Activated CD8-positive, alpha-beta T cell treated with anti-CD3 and anti-CD28 coated beads for 36 hours (primary cell): ENCODE data around the gene SNRPB2. TPM values are rescaled to one million over a fixed set of nuclear protein-coding genes. Genes with fewer than 3 reads are reported as not detected.

ENCODE experiments used
- ATAC-seq: fragments of 200-7000 bp; cut with Tn5 transposase; one replicate; pipeline ENCODE4 v1.10.0; 2021; ENCODE audit warnings: mild to moderate bottlenecking, moderate library complexity
- CTCF ChIA-PET: fragments of 350-600 bp; sonication (Branson Sonifier 250); formaldehyde crosslinking; loops from one replicate; lab custom pipeline; 2021; ENCODE audit warnings: antibody characterized with exemption; lab: Charles Lee
- POLR2A ChIA-PET: fragments of 350-600 bp; sonication (Branson Sonifier 250); formaldehyde crosslinking; loops from one replicate; lab custom pipeline; 2021; ENCODE audit warnings: antibody characterized with exemption; lab: Charles Lee
- DNase-seq: peaks from one replicate; pipeline ENCODE4 v3.0.0-alpha.2; 2020
- H3K27ac Mint-ChIP-seq: one replicate; pipeline ENCODE4 v1.8.0; 2021; ENCODE audit warnings: mild to moderate bottlenecking, mixed read lengths
- H3K27me3 Mint-ChIP-seq: one replicate; pipeline ENCODE4 v1.8.0; 2021; ENCODE audit warnings: mixed read lengths
- H3K36me3 Mint-ChIP-seq: one replicate; pipeline ENCODE4 v1.8.0; 2021; ENCODE audit warnings: low read depth, mixed read lengths
- H3K4me1 Mint-ChIP-seq: one replicate; pipeline ENCODE4 v1.8.0; 2021; ENCODE audit warnings: low read depth, mixed read lengths
- H3K4me3 Mint-ChIP-seq: one replicate; pipeline ENCODE4 v1.8.0; 2021; ENCODE audit warnings: mild to moderate bottlenecking, moderate library complexity, mixed read lengths
- H3K9me3 Mint-ChIP-seq: one replicate; pipeline ENCODE4 v1.8.0; 2021; ENCODE audit warnings: mixed read lengths
- CTCF ChIP-seq: fragments of 200-600 bp; IDR thresholded peaks from one replicate; pipeline ENCODE4 v1.8.0; 2022; ENCODE audit warnings: antibody characterized with exemption, mild to moderate bottlenecking
- intact Hi-C: fragments of 100-400 bp; cut with micrococcal nuclease; formaldehyde crosslinking; loops from one replicate; pipeline ENCODE4 v1.10.0; 2022
- total RNA-seq, 2 experiments: library from RNA; stranded (reverse); gene quantifications; one replicate each; pipeline ENCODE4 v1.2.3, GENCODE V29; 2021

The SNRPB2 gene
- total RNA-seq, 2 experiments from 2014 or later: 105 to 108 TPM

GRCh38 chr20:16752082-16752481, 22.3 kb downstream of the SNRPB2 start:
- no peaks in the 10 kb centered on the region for H3K36me3 Mint-ChIP-seq
- peaks cover 2% of the 10 kb centered on the region for H3K4me1 Mint-ChIP-seq
- H3K9me3 Mint-ChIP-seq: no peaks in the 10 kb centered on the region
- no peak overlapping the region for H3K27ac Mint-ChIP-seq
- H3K27me3 Mint-ChIP-seq: peaks cover 10% of the 10 kb centered on the region
- no peak for TF ChIP-seq CTCF
- no peak overlapping the region for H3K4me3 Mint-ChIP-seq
- ATAC-seq (no peak), DNase-seq (no peak)
- intact Hi-C loops: no loop called here
- CTCF ChIA-PET: interaction anchor here (1.3 to 2.4 kb wide), 2 partner anchors 9 to 12 kb away, joined by 3 to 10 read pairs; no protein-coding TSS in a partner anchor
- POLR2A ChIA-PET: no interaction called here

GRCh38 chr20:16752901-16753300, 23.1 kb downstream of the SNRPB2 start:
- POLR2A ChIA-PET: no interaction called here

GRCh38 chr20:16758454-16759180, 28.8 kb downstream of the SNRPB2 start:
- intact Hi-C loops: no loop called here
- peaks cover 6% of the 10 kb centered on the region for H3K27me3 Mint-ChIP-seq
- no peak overlapping the region for H3K27ac Mint-ChIP-seq
- H3K4me3 Mint-ChIP-seq: no peak overlapping the region
- no peaks in the 10 kb centered on the region for H3K9me3 Mint-ChIP-seq
- no peaks in the 10 kb centered on the region for H3K36me3 Mint-ChIP-seq
- H3K4me1 Mint-ChIP-seq: no peaks in the 10 kb centered on the region
- DNase-seq (no peak), ATAC-seq (no peak)
- ChIA-PET POLR2A (no interaction called here), CTCF (interaction anchor here (0.7 kb wide), 1 partner anchor 8 kb away, joined by 3 read pairs; no protein-coding TSS in a partner anchor)
- TF ChIP-seq CTCF: no peak

More at GRCh38 chr20:16752901-16753300, 23.1 kb downstream of the SNRPB2 start:
- CTCF ChIA-PET: interaction anchor here (1.1 to 2.4 kb wide), 3 partner anchors 8 to 51 kb away, joined by 3 to 10 read pairs (median 4); no protein-coding TSS in a partner anchor
- H3K4me3 Mint-ChIP-seq: no peak overlapping the region
- H3K9me3 Mint-ChIP-seq: no peaks in the 10 kb centered on the region
- no peak for TF ChIP-seq CTCF
- H3K4me1 Mint-ChIP-seq: peaks cover 2% of the 10 kb centered on the region
- ATAC-seq (no peak), DNase-seq (no peak)
- H3K27me3 Mint-ChIP-seq: peaks cover 8% of the 10 kb centered on the region
- H3K36me3 Mint-ChIP-seq: no peaks in the 10 kb centered on the region
- intact Hi-C loops: no loop called here
- no peak overlapping the region for H3K27ac Mint-ChIP-seq

GRCh38 chr20:16759181-16759563, 29.3 kb downstream of the SNRPB2 start:
- CTCF ChIA-PET: interaction anchor here (0.7 kb wide), 1 partner anchor 9 kb away, joined by 3 read pairs; no protein-coding TSS in a partner anchor
- Mint-ChIP-seq H3K4me3 (no peak overlapping the region), H3K9me3 (no peaks in the 10 kb centered on the region), H3K4me1 (no peaks in the 10 kb centered on the region), H3K27me3 (peaks cover 6% of the 10 kb centered on the region), H3K27ac (no peak overlapping the region), H3K36me3 (no peaks in the 10 kb centered on the region)
- intact Hi-C loops: no loop called here
- no peak for TF ChIP-seq CTCF
- ATAC-seq (no peak), DNase-seq (no peak)
- POLR2A ChIA-PET: interaction anchor here (0.7 to 0.9 kb wide), 2 partner anchors 29 to 53 kb away, joined by 3 read pairs; partner anchors contain the start of gene SNRPB2
